Smooth muscle cell (in vitro differentiated cells): Measurements from ENCODE around the gene BAIAP2L1. TPM values are rescaled to one million over a fixed set of nuclear protein-coding genes. Genes with fewer than 3 reads are reported as not detected.
A peak's percentile ranks its signal among the peaks of the same experiment; 100 is the strongest.

ENCODE experiments used
- DNase-seq: peaks from one replicate; lab custom pipeline; 2025; ENCODE audit not compliant: unreplicated experiment; lab: John Stamatoyannopoulos, UW
- H2AFZ ChIP-seq: fragments of 200-600 bp; sonication (generic); 2 replicates; pipeline ENCODE4 v1.6.0; 2016; ENCODE audit warnings: antibody characterized with exemption, low read depth, mild to moderate bottlenecking
- H3F3A ChIP-seq: fragments of 200-600 bp; sonication (generic); 2 replicates; pipeline ENCODE4 v1.6.0; 2017; ENCODE audit warnings: antibody characterized with exemption, low read depth
- H3K27ac ChIP-seq: fragments of 200-600 bp; sonication (generic); 2 replicates; pipeline ENCODE4 v1.5.1; 2016; ENCODE audit warnings: low read depth, mild to moderate bottlenecking
- H3K27me3 ChIP-seq: fragments of 200-600 bp; sonication (generic); 2 replicates; pipeline ENCODE4 v1.6.1; 2016; ENCODE audit warnings: low read depth, mild to moderate bottlenecking
- H3K36me3 ChIP-seq: fragments of 200-600 bp; sonication (generic); 2 replicates; pipeline ENCODE4 v1.5.1; 2016; ENCODE audit warnings: low read depth
- H3K4me1 ChIP-seq: fragments of 200-600 bp; sonication (generic); 2 replicates; pipeline ENCODE4 v1.5.1; 2016; ENCODE audit warnings: low read depth
- H3K4me2 ChIP-seq: fragments of 200-600 bp; sonication (generic); 2 replicates; pipeline ENCODE4 v1.6.0; 2016; ENCODE audit warnings: mild to moderate bottlenecking
- H3K4me3 ChIP-seq: fragments of 200-600 bp; sonication (generic); 2 replicates; pipeline ENCODE4 v1.5.1; 2016; ENCODE audit warnings: mild to moderate bottlenecking
- H3K79me2 ChIP-seq: fragments of 200-600 bp; sonication (generic); 2 replicates; pipeline ENCODE4 v1.6.0; 2016; ENCODE audit warnings: low read depth, mild to moderate bottlenecking
- H3K9ac ChIP-seq: fragments of 200-600 bp; sonication (generic); 2 replicates; pipeline ENCODE4 v1.6.0; 2016; ENCODE audit warnings: low read depth
- H3K9me3 ChIP-seq: fragments of 200-600 bp; sonication (generic); replicated peaks from 2 replicates; pipeline ENCODE4 v1.5.1; 2016; ENCODE audit warnings: low read depth
- H4K20me1 ChIP-seq: fragments of 200-600 bp; sonication (generic); 2 replicates; pipeline ENCODE4 v1.6.0; 2016; ENCODE audit warnings: low read depth
- WGBS: methylation state at CpG from one replicate; pipeline ENCODE4 v1.1.7; 2016; ENCODE audit warnings: low lambda C conversion rate; 5-methylcytosine and 5-hydroxymethylcytosine counted together
- polyA plus RNA-seq: library from polyadenylated mRNA; unstranded; fragments of >200 nt; fragmentation: Nextera tagmentation; extraction: Ambion mirVana; gene quantifications from 2 replicates; pipeline ENCODE4 v1.2.1, GENCODE V29; 2016
- total RNA-seq: library from RNA; depleted of rRNA; stranded (reverse); fragments of >200 nt; gene quantifications from 2 replicates; pipeline ENCODE4 v1.2.3, GENCODE V29; 2014
- TF ChIP-seq, protein P1 (sequence below): fragments of 200-600 bp; sonication (generic); IDR thresholded peaks from 2 replicates; pipeline ENCODE4 v1.5.1; 2017; ENCODE audit warnings: borderline replicate concordance, mild to moderate bottlenecking, antibody characterized with exemption; ENCODE audit not compliant: insufficient read depth, poor library complexity, severe bottlenecking

The BAIAP2L1 gene
- total and polyA plus RNA-seq, 2 experiments from 2014 or later, result 45.0 to 55.1 TPM

DNA sequence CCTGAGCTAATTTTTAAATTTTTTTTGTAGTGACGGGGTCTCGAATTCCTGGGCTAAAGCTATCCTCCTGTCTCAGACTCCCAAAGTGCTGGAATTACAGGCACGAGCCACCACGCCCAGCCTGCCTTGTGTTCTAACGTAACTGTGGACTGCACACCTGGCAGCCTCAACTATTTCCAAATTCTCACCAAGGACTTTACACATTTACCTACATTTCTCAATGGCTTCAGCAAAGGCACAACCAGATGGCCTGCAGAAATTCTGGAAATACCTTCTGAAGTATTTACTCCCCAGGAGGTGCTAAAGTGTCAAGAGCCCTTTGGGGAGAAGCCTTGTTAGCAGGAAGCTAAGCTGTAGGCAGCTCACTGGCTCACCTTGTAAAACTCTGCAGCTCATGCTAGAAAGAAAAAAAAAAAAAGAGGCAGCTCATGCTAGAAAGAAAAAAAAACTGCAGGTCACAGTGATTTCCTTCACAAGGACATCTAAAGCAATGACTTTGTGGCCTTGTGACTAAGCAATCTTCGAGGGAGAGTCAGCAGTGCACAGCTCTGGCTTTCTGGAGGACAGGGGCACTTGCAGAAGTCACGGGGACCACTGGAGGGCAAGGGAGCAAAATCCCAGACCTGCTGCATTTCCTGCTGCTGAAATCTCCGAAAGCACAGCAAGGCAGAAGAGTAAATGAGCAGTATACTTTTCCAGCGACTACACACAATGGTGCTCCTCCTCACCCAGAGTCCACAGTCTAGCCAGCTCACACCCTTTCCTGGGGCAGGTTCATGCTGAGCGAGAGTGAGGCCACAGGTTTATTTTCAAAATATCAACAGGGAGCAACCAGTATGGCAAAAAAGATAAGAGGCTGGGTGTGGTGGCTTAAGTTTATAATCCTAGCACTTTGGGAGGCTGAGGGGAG is 40.4 kb downstream of the BAIAP2L1 start:
- no peak for DNase-seq
- Histone ChIP-seq H3F3A (peaks cover 7% of the 10 kb centered on the region), H3K27me3 (no peaks in the 10 kb centered on the region), H3K4me2 (no peak overlapping the region), H3K36me3 (no peaks in the 10 kb centered on the region), H4K20me1 (peaks cover 47% of the 10 kb centered on the region), H2AFZ (no peak overlapping the region), H3K27ac (peak overlapping the region; percentile 35), H3K4me1 (no peaks in the 10 kb centered on the region), H3K79me2 (peaks cover 42% of the 10 kb centered on the region), H3K9me3 (no peaks in the 10 kb centered on the region), H3K9ac (no peak overlapping the region), H3K4me3 (no peak overlapping the region)
- 71% methylated on average over 10 of the region's 10 CpGs for WGBS
- TF ChIP-seq, protein P1, sequence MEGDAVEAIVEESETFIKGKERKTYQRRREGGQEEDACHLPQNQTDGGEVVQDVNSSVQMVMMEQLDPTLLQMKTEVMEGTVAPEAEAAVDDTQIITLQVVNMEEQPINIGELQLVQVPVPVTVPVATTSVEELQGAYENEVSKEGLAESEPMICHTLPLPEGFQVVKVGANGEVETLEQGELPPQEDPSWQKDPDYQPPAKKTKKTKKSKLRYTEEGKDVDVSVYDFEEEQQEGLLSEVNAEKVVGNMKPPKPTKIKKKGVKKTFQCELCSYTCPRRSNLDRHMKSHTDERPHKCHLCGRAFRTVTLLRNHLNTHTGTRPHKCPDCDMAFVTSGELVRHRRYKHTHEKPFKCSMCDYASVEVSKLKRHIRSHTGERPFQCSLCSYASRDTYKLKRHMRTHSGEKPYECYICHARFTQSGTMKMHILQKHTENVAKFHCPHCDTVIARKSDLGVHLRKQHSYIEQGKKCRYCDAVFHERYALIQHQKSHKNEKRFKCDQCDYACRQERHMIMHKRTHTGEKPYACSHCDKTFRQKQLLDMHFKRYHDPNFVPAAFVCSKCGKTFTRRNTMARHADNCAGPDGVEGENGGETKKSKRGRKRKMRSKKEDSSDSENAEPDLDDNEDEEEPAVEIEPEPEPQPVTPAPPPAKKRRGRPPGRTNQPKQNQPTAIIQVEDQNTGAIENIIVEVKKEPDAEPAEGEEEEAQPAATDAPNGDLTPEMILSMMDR, result no peak

DNA sequence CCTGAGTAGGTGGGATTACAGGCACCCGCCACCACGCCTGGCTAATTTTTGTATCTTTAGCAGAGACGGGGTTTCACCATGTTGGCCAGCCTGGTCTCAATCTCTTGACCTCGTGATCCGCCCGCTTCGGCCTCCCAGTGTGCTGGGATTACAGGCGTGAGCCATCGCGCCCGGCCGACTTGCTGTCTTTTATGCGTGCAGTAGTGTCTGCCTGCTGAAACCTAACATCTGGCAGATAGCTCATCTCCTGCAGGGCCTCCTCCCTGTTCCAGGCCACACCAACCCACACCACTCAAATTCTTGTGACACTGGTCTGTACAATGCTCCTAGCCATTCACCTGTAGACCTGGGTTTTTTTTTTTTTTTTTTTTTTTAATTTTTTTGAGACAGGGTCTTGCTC is 41.5 kb downstream of the BAIAP2L1 start:
- Histone ChIP-seq H3K36me3 (no peaks in the 10 kb centered on the region), H3K79me2 (peaks cover 33% of the 10 kb centered on the region), H3F3A (peaks cover 10% of the 10 kb centered on the region), H2AFZ (no peak overlapping the region), H3K9ac (no peak overlapping the region), H3K9me3 (no peaks in the 10 kb centered on the region), H3K4me2 (no peak overlapping the region), H3K27ac (no peak overlapping the region), H3K4me3 (no peak overlapping the region), H3K27me3 (no peaks in the 10 kb centered on the region), H3K4me1 (no peaks in the 10 kb centered on the region), H4K20me1 (peaks cover 38% of the 10 kb centered on the region)
- no peak for DNase-seq
- WGBS, result 96% methylated on average over 13 of the region's 13 CpGs
- TF ChIP-seq, protein P1, result no peak

DNA sequence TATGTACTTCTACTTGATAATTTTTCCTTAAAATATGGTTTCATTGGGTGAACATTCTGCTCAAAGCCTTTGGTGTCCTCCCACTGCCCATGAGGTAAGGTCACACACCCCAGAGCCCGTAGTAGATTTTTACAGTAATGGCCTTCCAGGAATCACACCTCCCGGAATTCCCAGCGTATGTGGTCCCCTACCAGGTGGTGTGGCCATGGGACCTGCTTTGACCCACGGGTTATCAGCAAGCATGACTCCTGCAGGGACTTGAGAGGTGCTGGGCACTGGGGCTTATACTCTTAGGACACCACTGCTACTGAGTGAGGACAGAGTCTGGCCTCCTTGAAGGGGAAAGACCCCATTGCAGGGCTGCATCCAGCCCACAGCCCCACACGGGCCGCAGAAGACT is 42.2 kb downstream of the BAIAP2L1 start:
- Histone ChIP-seq H3K4me2 (no peak overlapping the region), H2AFZ (no peak overlapping the region), H3K4me3 (no peak overlapping the region), H3K27me3 (no peaks in the 10 kb centered on the region), H3K9me3 (no peaks in the 10 kb centered on the region), H3K79me2 (peaks cover 26% of the 10 kb centered on the region), H3K9ac (no peak overlapping the region), H3K36me3 (no peaks in the 10 kb centered on the region), H4K20me1 (peaks cover 31% of the 10 kb centered on the region), H3K27ac (no peak overlapping the region), H3F3A (peaks cover 14% of the 10 kb centered on the region), H3K4me1 (no peaks in the 10 kb centered on the region)
- WGBS, result over 99% methylated on average over 6 of the region's 6 CpGs
- no peak for DNase-seq
- TF ChIP-seq, protein P1, result no peak

DNA sequence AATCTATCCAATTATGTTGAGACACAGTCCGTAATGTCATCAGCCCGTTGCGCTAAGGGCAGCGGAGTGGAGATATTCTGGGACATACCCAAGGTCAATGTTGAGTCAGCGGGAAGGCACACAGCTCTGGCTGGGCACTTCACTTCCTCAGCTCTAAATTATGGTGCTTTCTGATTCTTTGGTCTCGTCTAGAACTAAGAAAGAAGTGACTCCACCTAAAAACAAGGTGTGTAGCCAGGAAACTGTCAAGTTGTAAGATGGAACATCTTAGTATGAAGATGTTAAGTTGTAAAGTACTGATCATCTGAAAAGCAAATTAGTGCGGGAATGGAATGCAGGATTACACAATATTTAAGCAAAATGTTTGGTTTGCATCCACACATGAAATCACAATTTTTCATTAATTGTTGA is 43.1 kb downstream of the BAIAP2L1 start:
- H3K27me3 ChIP-seq, result no peaks in the 10 kb centered on the region
- H3K4me1 ChIP-seq, result no peaks in the 10 kb centered on the region
- no peak for DNase-seq
- H4K20me1 ChIP-seq, result peaks cover 23% of the 10 kb centered on the region
- H3K4me2 ChIP-seq, result no peak overlapping the region
- peak overlapping the region; percentile 36 for H3K27ac ChIP-seq
- H3K79me2 ChIP-seq, result peaks cover 19% of the 10 kb centered on the region
- H3K36me3 ChIP-seq, result no peaks in the 10 kb centered on the region
- peaks cover 17% of the 10 kb centered on the region for H3F3A ChIP-seq
- TF ChIP-seq, protein P1, result no peak
- H3K9me3 ChIP-seq, result no peaks in the 10 kb centered on the region
- WGBS, result 59% methylated on average over 7 of the region's 7 CpGs
- H2AFZ ChIP-seq, result no peak overlapping the region
- no peak overlapping the region for H3K4me3 ChIP-seq
- H3K9ac ChIP-seq, result no peak overlapping the region
